Naive B cell (primary cell): Measurements from ENCODE around the gene RBP4. TPM values are rescaled to one million over a fixed set of nuclear protein-coding genes. Genes with fewer than 3 reads are reported as not detected.

Source experiments
- ATAC-seq, 2 donors: fragments of 150-1000 bp; cut with Tn5 transposase; 2 replicates each; pipeline ENCODE4 v1.10.0; 2021; ENCODE audit warnings: low read depth in 2 of 2, mild to moderate bottlenecking in 2 of 2, moderate library complexity in 2 of 2
- DNase-seq: peaks from one replicate; pipeline ENCODE4 v3.0.0; 2022
- H3K27ac Mint-ChIP-seq, 6 donors: one replicate each; pipeline ENCODE4 v1.8.0; 2020 to 2022; ENCODE audit warnings: mild to moderate bottlenecking in 6 of 6, mixed read lengths in 6 of 6, moderate library complexity in 5 of 6, inconsistent platforms in 2 of 6
- H3K27me3 Mint-ChIP-seq, 3 donors: one replicate each; pipeline ENCODE4 v1.8.0; 2021 to 2022; ENCODE audit warnings: mixed read lengths in 3 of 3, mild to moderate bottlenecking in 1 of 3
- H3K36me3 Mint-ChIP-seq, 2 donors: one replicate each; pipeline ENCODE4 v1.8.0; 2020 to 2022; ENCODE audit warnings: mixed read lengths in 2 of 2, inconsistent platforms in 1 of 2, mild to moderate bottlenecking in 1 of 2
- H3K4me1 Mint-ChIP-seq, 3 donors: one replicate each; pipeline ENCODE4 v1.8.0; 2020 to 2022; ENCODE audit warnings: mixed read lengths in 3 of 3, inconsistent platforms in 1 of 3, mild to moderate bottlenecking in 1 of 3, moderate library complexity in 1 of 3
- H3K4me3 Mint-ChIP-seq, 8 donors: one replicate each; pipeline ENCODE4 v1.8.0; 2020 to 2022; ENCODE audit warnings: mild to moderate bottlenecking in 8 of 8, mixed read lengths in 8 of 8, moderate library complexity in 8 of 8, inconsistent platforms in 2 of 8
- H3K9me3 Mint-ChIP-seq, 7 donors: one replicate each; pipeline ENCODE4 v1.8.0; 2020 to 2022; ENCODE audit warnings: mixed read lengths in 7 of 7, mild to moderate bottlenecking in 5 of 7, inconsistent platforms in 2 of 7, moderate library complexity in 1 of 7
- polyA plus RNA-seq, 6 donors: library from polyadenylated mRNA; unstranded; fragments of 300-500 nt; fragmentation: Illumina TruSeq; gene quantifications; one replicate each; pipeline ENCODE4 v1.2.3, GENCODE V29; 2021; ENCODE audit warnings: low read depth in 6 of 6

RBP4 gene
- polyA plus RNA-seq, 6 donors from 2014 or later, result not detected

- Mint-ChIP-seq H3K36me3 (no peaks in the 10 kb centered on the region), H3K4me3 (no peak overlapping the region), H3K9me3 (no peaks in the 10 kb centered on the region), H3K27me3 (peaks cover 63 to 91% (median 72%) of the 10 kb centered on the region in 3 donors), H3K27ac (no peak overlapping the region), H3K4me1 (peaks cover 7 to 9% (median 9%) of the 10 kb centered on the region in 3 donors)
- ATAC-seq, result no peak
- DNase-seq, result no peak
Observed at GRCh38 chr10:93570383-93570782, 30.7 kb downstream of the RBP4 start.

- H3K4me1 Mint-ChIP-seq, result peaks cover 5 to 9% (median 7%) of the 10 kb centered on the region in 3 donors
- DNase-seq, result no peak
- ATAC-seq, result no peak
Observed at GRCh38 chr10:93568105-93568390, 33.0 kb downstream of the RBP4 start.

GRCh38 chr10:93567277-93568104, 33.5 kb downstream of the RBP4 start:
- no peaks in the 10 kb centered on the region for H3K36me3 Mint-ChIP-seq
- DNase-seq (no peak), ATAC-seq (no peak)
- H3K4me1 Mint-ChIP-seq, result peaks cover 3 to 9% (median 7%) of the 10 kb centered on the region in 3 donors
- peak overlapping the region in 1 of 8 donors; percentile 56 for H3K4me3 Mint-ChIP-seq
- no peak overlapping the region for H3K27ac Mint-ChIP-seq
- H3K9me3 Mint-ChIP-seq, result no peaks in the 10 kb centered on the region
- peaks cover 57 to 79% (median 65%) of the 10 kb centered on the region in 3 donors for H3K27me3 Mint-ChIP-seq

More at GRCh38 chr10:93568105-93568390, 33.0 kb downstream of the RBP4 start:
- Mint-ChIP-seq H3K27ac (no peak overlapping the region), H3K9me3 (no peaks in the 10 kb centered on the region), H3K27me3 (peaks cover 57 to 84% (median 70%) of the 10 kb centered on the region in 3 donors), H3K36me3 (no peaks in the 10 kb centered on the region), H3K4me3 (no peak overlapping the region)

GRCh38 chr10:93566435-93567276, 34.4 kb downstream of the RBP4 start, which contains the start of gene FFAR4:
Gene FFAR4 (plus strand): TSS chr10:93566665. CDS start chr10:93566721, 56 bp downstream.
- Mint-ChIP-seq H3K27ac (no peak within 1 kb of the TSS), H3K4me3 (peak within 1 kb of the TSS in 1 of 8 donors; percentile 56), H3K4me1 (peaks cover 0 to 9% (median 7%) of the 10 kb centered on the region in 3 donors), H3K9me3 (no peaks in the 10 kb centered on the region), H3K36me3 (no peaks in the 10 kb centered on the region), H3K27me3 (peaks cover 56 to 74% (median 62%) of the 10 kb centered on the region in 3 donors)
- DNase-seq (no peak), ATAC-seq (no peak)

- DNase-seq (no peak), ATAC-seq (no peak)
- Mint-ChIP-seq H3K4me1 (peaks cover 0 to 9% (median 7%) of the 10 kb centered on the region in 3 donors), H3K9me3 (no peaks in the 10 kb centered on the region), H3K4me3 (no peak overlapping the region), H3K27ac (no peak overlapping the region), H3K36me3 (no peaks in the 10 kb centered on the region), H3K27me3 (peaks cover 49 to 67% (median 65%) of the 10 kb centered on the region in 3 donors)
Observed at GRCh38 chr10:93565446-93565845, 35.6 kb downstream of the RBP4 start.

GRCh38 chr10:93560541-93560940, 40.5 kb downstream of the RBP4 start:
- no peaks in the 10 kb centered on the region for H3K4me1 Mint-ChIP-seq
- ATAC-seq, result no peak
- H3K4me3 Mint-ChIP-seq, result no peak overlapping the region
- H3K27ac Mint-ChIP-seq, result no peak overlapping the region
- peaks cover 30 to 43% (median 32%) of the 10 kb centered on the region in 3 donors for H3K27me3 Mint-ChIP-seq
- no peaks in the 10 kb centered on the region for H3K9me3 Mint-ChIP-seq
- H3K36me3 Mint-ChIP-seq, result no peaks in the 10 kb centered on the region
- DNase-seq, result no peak

GRCh38 chr10:93559490-93559889, 41.5 kb downstream of the RBP4 start:
- no peak for DNase-seq
- no peak overlapping the region for H3K4me3 Mint-ChIP-seq
- no peak for ATAC-seq
- no peak overlapping the region for H3K27ac Mint-ChIP-seq
- peaks cover 21 to 43% (median 27%) of the 10 kb centered on the region in 3 donors for H3K27me3 Mint-ChIP-seq
- H3K36me3 Mint-ChIP-seq, result no peaks in the 10 kb centered on the region
- peaks cover 0 to 6% (median 0%) of the 10 kb centered on the region in 3 donors for H3K4me1 Mint-ChIP-seq
- H3K9me3 Mint-ChIP-seq, result no peaks in the 10 kb centered on the region

- ATAC-seq, result peak in 1 of 2 donors; percentile 44
- no peaks in the 10 kb centered on the region for H3K36me3 Mint-ChIP-seq
- H3K4me3 Mint-ChIP-seq, result no peak overlapping the region
- DNase-seq, result peak; percentile 31
- peaks cover 0 to 6% (median 0%) of the 10 kb centered on the region in 3 donors for H3K4me1 Mint-ChIP-seq
- H3K27me3 Mint-ChIP-seq, result peaks cover 14 to 22% (median 20%) of the 10 kb centered on the region in 3 donors
- H3K9me3 Mint-ChIP-seq, result no peaks in the 10 kb centered on the region
- no peak overlapping the region for H3K27ac Mint-ChIP-seq
Observed at GRCh38 chr10:93554760-93555432, 46.1 kb downstream of the RBP4 start.

- no peak overlapping the region for H3K4me3 Mint-ChIP-seq
- no peak for DNase-seq
- H3K4me1 Mint-ChIP-seq, result peaks cover 0 to 6% (median 0%) of the 10 kb centered on the region in 3 donors
- ATAC-seq, result no peak
- no peak overlapping the region for H3K27ac Mint-ChIP-seq
- H3K9me3 Mint-ChIP-seq, result no peaks in the 10 kb centered on the region
- no peaks in the 10 kb centered on the region for H3K36me3 Mint-ChIP-seq
- peaks cover 14 to 15% (median 14%) of the 10 kb centered on the region in 3 donors for H3K27me3 Mint-ChIP-seq
Observed at GRCh38 chr10:93554316-93554663, 46.7 kb downstream of the RBP4 start.

GRCh38 chr10:93553482-93554315, 47.3 kb downstream of the RBP4 start:
- Mint-ChIP-seq H3K27ac (peak overlapping the region in 1 of 6 donors; percentile 2), H3K9me3 (no peaks in the 10 kb centered on the region), H3K36me3 (no peaks in the 10 kb centered on the region)

GRCh38 chr10:93552780-93553179, 48.3 kb downstream of the RBP4 start:
- H3K4me1 Mint-ChIP-seq, result peaks cover 0 to 6% (median 0%) of the 10 kb centered on the region in 3 donors
- no peaks in the 10 kb centered on the region for H3K9me3 Mint-ChIP-seq
- peak overlapping the region in 1 of 6 donors; percentile 96 for H3K27ac Mint-ChIP-seq
- peaks cover 8 to 16% (median 9%) of the 10 kb centered on the region in 3 donors for H3K27me3 Mint-ChIP-seq
- H3K4me3 Mint-ChIP-seq, result peak overlapping the region in 1 of 8 donors; percentile 8
- DNase-seq, result no peak
- no peak for ATAC-seq
- H3K36me3 Mint-ChIP-seq, result no peaks in the 10 kb centered on the region

More at GRCh38 chr10:93553482-93554315, 47.3 kb downstream of the RBP4 start:
- no peak for ATAC-seq
- Mint-ChIP-seq H3K4me1 (peaks cover 0 to 6% (median 0%) of the 10 kb centered on the region in 3 donors), H3K27me3 (peaks cover 14% of the 10 kb centered on the region in 3 donors), H3K4me3 (no peak overlapping the region)
- DNase-seq, result no peak

- H3K36me3 Mint-ChIP-seq, result no peaks in the 10 kb centered on the region
- H3K9me3 Mint-ChIP-seq, result no peaks in the 10 kb centered on the region
- H3K4me1 Mint-ChIP-seq, result peaks cover 0 to 6% (median 0%) of the 10 kb centered on the region in 3 donors
- DNase-seq (no peak), ATAC-seq (no peak)
- H3K27me3 Mint-ChIP-seq, result peaks cover 8 to 23% (median 16%) of the 10 kb centered on the region in 3 donors
- H3K27ac Mint-ChIP-seq, result no peak overlapping the region
- H3K4me3 Mint-ChIP-seq, result no peak overlapping the region
Observed at GRCh38 chr10:93550606-93551005, 50.4 kb downstream of the RBP4 start.
